ENCODE results near the gene KRT86.
"Not testable (repeated sequence)": the region's sequence is repeated elsewhere in the genome, so short reads cannot be mapped to it uniquely, and the experiment has no call there.

Gene KRT86

GRCh38 chr12:52255926-52256583 is 18.4 kb upstream of the KRT86 start:
- no peak overlapping the region for H3K27ac ChIP-seq
- TF ChIP-seq ZFX (IDR thresholded peaks at IDR 0.05), result no peak
- TF ChIP-seq, protein P1, sequence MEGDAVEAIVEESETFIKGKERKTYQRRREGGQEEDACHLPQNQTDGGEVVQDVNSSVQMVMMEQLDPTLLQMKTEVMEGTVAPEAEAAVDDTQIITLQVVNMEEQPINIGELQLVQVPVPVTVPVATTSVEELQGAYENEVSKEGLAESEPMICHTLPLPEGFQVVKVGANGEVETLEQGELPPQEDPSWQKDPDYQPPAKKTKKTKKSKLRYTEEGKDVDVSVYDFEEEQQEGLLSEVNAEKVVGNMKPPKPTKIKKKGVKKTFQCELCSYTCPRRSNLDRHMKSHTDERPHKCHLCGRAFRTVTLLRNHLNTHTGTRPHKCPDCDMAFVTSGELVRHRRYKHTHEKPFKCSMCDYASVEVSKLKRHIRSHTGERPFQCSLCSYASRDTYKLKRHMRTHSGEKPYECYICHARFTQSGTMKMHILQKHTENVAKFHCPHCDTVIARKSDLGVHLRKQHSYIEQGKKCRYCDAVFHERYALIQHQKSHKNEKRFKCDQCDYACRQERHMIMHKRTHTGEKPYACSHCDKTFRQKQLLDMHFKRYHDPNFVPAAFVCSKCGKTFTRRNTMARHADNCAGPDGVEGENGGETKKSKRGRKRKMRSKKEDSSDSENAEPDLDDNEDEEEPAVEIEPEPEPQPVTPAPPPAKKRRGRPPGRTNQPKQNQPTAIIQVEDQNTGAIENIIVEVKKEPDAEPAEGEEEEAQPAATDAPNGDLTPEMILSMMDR (conservative IDR thresholded peaks at IDR 0.05), result no peak

DNA sequence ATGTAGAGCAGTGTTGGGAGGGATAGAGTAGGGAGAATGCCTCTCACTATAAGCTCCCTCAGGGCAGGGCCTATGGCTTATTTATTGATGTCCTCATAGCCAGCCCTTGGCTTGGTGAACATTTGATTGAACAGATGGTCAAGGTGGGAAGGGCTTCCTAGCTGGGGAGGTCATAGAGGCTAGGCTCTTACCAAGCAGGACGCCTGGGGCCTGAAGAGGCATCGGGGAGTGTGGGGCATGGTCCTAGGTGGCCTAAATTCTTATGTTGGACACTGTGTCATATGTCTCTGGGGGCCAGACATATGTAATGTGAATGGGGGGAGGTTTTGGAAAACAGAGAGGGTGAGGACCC is 17.9 kb upstream of the KRT86 start:
- no peak for TF ChIP-seq ZFX (IDR thresholded peaks at IDR 0.05)
- TF ChIP-seq, protein P1 (conservative IDR thresholded peaks at IDR 0.05), result no peak
- H3K27ac ChIP-seq, result no peak overlapping the region

GRCh38 chr12:52257074-52257551 is 17.3 kb upstream of the KRT86 start:
- TF ChIP-seq, protein P1 (conservative IDR thresholded peaks at IDR 0.05), result no peak
- no peak for TF ChIP-seq ZFX (IDR thresholded peaks at IDR 0.05)
- no peak overlapping the region for H3K27ac ChIP-seq

GRCh38 chr12:52257922-52258321 is 16.5 kb upstream of the KRT86 start:
- H3K27ac ChIP-seq, result not testable (repeated sequence)

- TF ChIP-seq, protein P1 (conservative IDR thresholded peaks at IDR 0.05), result no peak
- no peak for TF ChIP-seq ZFX (IDR thresholded peaks at IDR 0.05)
- no peak overlapping the region for H3K27ac ChIP-seq
Observed at GRCh38 chr12:52258335-52258901, 16.0 kb upstream of the KRT86 start.

- TF ChIP-seq, protein P1 (conservative IDR thresholded peaks at IDR 0.05), result no peak
- TF ChIP-seq ZFX (IDR thresholded peaks at IDR 0.05), result no peak
- no peak overlapping the region for H3K27ac ChIP-seq
Observed at GRCh38 chr12:52259657-52260243, 14.7 kb upstream of the KRT86 start.

DNA sequence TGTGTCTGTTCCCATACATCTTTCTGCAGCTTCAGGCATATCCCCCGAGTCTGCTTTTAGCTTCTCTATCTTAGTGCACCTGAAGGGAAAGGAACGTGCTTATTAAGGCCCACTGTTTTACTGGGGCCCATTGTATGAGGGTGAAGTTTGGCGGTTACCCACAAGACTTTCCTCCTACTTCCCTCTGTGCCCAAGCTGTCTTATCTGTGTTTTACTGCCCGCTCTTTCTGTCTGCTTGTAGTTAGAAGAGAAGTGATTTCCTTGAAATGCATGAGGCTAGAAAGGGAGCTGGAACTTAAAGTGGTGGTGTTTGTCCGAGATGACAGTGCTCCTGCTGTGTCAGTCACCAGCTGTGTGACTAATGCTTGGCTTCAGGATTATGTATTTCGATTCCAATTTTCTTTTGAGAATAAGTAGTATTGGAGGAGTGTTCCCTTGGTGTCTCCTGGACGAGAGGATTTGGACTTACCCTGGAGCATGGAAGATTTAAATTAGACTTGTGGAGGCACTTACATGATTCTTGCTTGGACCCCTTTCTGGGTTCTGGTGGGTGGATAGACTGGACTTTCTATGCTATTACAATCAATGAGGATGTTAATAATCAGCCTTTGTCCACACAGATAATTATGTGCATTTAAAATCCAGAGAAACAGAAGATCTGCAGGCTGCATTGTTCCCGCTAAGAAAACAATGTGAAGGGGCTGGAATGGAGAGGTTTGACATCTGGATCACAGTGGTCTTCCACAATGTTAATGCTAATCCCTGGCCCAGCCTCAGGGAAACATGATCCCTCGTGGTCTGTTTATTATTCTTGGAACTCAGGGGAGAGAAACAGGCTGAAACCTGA is 13.9 kb upstream of the KRT86 start:
- TF ChIP-seq, protein P1 (conservative IDR thresholded peaks at IDR 0.05), result no peak
- no peak for TF ChIP-seq ZFX (IDR thresholded peaks at IDR 0.05)
- H3K27ac ChIP-seq, result no peak overlapping the region

Measured in C4-2B (cell line).